HG03159 (cell line): ENCODE results near the gene DVL1.
"Not testable (repeated sequence)": the region's sequence is repeated elsewhere in the genome, so short reads cannot be mapped to it uniquely, and the experiment has no call there.

Source experiments
- ATAC-seq: cut with Tn5 transposase; IDR thresholded peaks from one replicate; pipeline ENCODE4 v1.9.1; 2021; ENCODE audit warnings: mild to moderate bottlenecking, moderate library complexity; ENCODE audit not compliant: unreplicated experiment

Gene DVL1

GRCh38 chr1:1328254-1328653 lies 21.0 kb downstream of the DVL1 start:
- no peak for ATAC-seq

GRCh38 chr1:1327291-1327690 lies 21.9 kb downstream of the DVL1 start:
- no peak for ATAC-seq

- ATAC-seq, result no peak
These were observed 23.1 kb downstream of the DVL1 start for GRCh38 chr1:1326075-1326605.

- no peak for ATAC-seq
These were observed 23.7 kb downstream of the DVL1 start for GRCh38 chr1:1325288-1326074.

- ATAC-seq, result peak; percentile 70
These were observed 24.5 kb downstream of the DVL1 start, which contains the start of the genes CPTP and INTS11 for GRCh38 chr1:1324524-1325287. Gene CPTP, plus strand, starts transcription at chr1:1324802. Its CDS starts 2,109 bp downstream, at chr1:1326911. Gene INTS11, minus strand, starts transcription at chr1:1324660. Its CDS starts 52 bp downstream, at chr1:1324608.

GRCh38 chr1:1324084-1324523 lies 25.1 kb downstream of the DVL1 start:
- peak; percentile 44 for ATAC-seq

- ATAC-seq, result no peak
These were observed 26.3 kb downstream of the DVL1 start for GRCh38 chr1:1322952-1323351.

- ATAC-seq, result no peak
These were observed 26.8 kb downstream of the DVL1 start for GRCh38 chr1:1322418-1322817.

GRCh38 chr1:1321477-1321876 lies 27.7 kb downstream of the DVL1 start:
- no peak for ATAC-seq

- no peak for ATAC-seq
These were observed 28.4 kb downstream of the DVL1 start for GRCh38 chr1:1320666-1321448.

GRCh38 chr1:1319646-1319941 lies 29.6 kb downstream of the DVL1 start:
- no peak for ATAC-seq

- no peak for ATAC-seq
These were observed 30.2 kb downstream of the DVL1 start for GRCh38 chr1:1318777-1319645.

GRCh38 chr1:1318131-1318652 lies 31.0 kb downstream of the DVL1 start:
- ATAC-seq, result no peak

GRCh38 chr1:1317420-1317819 lies 31.8 kb downstream of the DVL1 start:
- no peak for ATAC-seq

GRCh38 chr1:1316199-1316598 lies 33.0 kb downstream of the DVL1 start:
- ATAC-seq, result not testable (repeated sequence)

GRCh38 chr1:1315435-1315954 lies 33.7 kb downstream of the DVL1 start:
- ATAC-seq, result no peak

- ATAC-seq, result no peak
These were observed 34.4 kb downstream of the DVL1 start for GRCh38 chr1:1314678-1315335.

- no peak for ATAC-seq
These were observed 35.0 kb downstream of the DVL1 start for GRCh38 chr1:1314237-1314586.

- ATAC-seq, result no peak
These were observed 35.5 kb downstream of the DVL1 start for GRCh38 chr1:1313500-1314236.
